Bronchial epithelial cell (primary cell): ENCODE measurements around the gene PRMT2. TPM values are rescaled to one million over a fixed set of nuclear protein-coding genes. Genes with fewer than 3 reads are reported as not detected.

ENCODE experiments used
- DNase-seq: peaks from one replicate; pipeline ENCODE4 v3.0.0-alpha.2; 2010; ENCODE audit warnings: low read depth
- FAIRE-seq: peaks from 2 replicates; lab custom pipeline; 2011; peaks lifted over from hg19 to GRCh38; lab: Jason Lieb, UNC
- H3K27me3 ChIP-seq: 2 replicates; pipeline ENCODE4 v1.5.1; 2011; ENCODE audit warnings: low read length; ENCODE audit not compliant: control insufficient read depth, insufficient read depth
- H3K36me3 ChIP-seq: 2 replicates; pipeline ENCODE4 v1.5.1; 2011; ENCODE audit warnings: low read length; ENCODE audit not compliant: control insufficient read depth, insufficient read depth
- H3K4me3 ChIP-seq: 2 replicates; pipeline ENCODE4 v1.5.1; 2011; ENCODE audit warnings: mild to moderate bottlenecking, low read depth, low read length, control low read depth
- CTCF ChIP-seq: IDR thresholded peaks from 2 replicates; pipeline ENCODE4 v1.5.1; 2011; ENCODE audit warnings: mild to moderate bottlenecking, moderate library complexity, low read length, control low read depth, inconsistent platforms; ENCODE audit not compliant: insufficient read depth, severe bottlenecking
- total RNA-seq: library from RNA; depleted of rRNA; stranded (reverse); fragments of >200 nt; gene quantifications from 2 replicates; pipeline ENCODE4 v1.2.1, GENCODE V29; 2014

PRMT2 gene
- total RNA-seq, 1 donor from 2014 or later, result 112 TPM

GRCh38 chr21:46639489-46640386 lies 4.3 kb downstream of the PRMT2 start:
- FAIRE-seq, result no peak
- DNase-seq, result peak; percentile 53
- peaks cover 16% of the 10 kb centered on the region for H3K36me3 ChIP-seq
- no peak overlapping the region for H3K4me3 ChIP-seq
- TF ChIP-seq CTCF, result peak; percentile 6
- H3K27me3 ChIP-seq, result no peaks in the 10 kb centered on the region

GRCh38 chr21:46641656-46642055 lies 6.2 kb downstream of the PRMT2 start:
- no peak for TF ChIP-seq CTCF
- Histone ChIP-seq H3K27me3 (no peaks in the 10 kb centered on the region), H3K36me3 (peaks cover 22% of the 10 kb centered on the region), H3K4me3 (no peak overlapping the region)
- FAIRE-seq, result no peak
- no peak for DNase-seq

GRCh38 chr21:46643379-46644177 lies 8.1 kb downstream of the PRMT2 start:
- Histone ChIP-seq H3K4me3 (no peak overlapping the region), H3K27me3 (no peaks in the 10 kb centered on the region), H3K36me3 (peaks cover 25% of the 10 kb centered on the region)
- no peak for TF ChIP-seq CTCF
- no peak for FAIRE-seq
- DNase-seq, result no peak

- FAIRE-seq, result no peak
- H3K36me3 ChIP-seq, result peaks cover 43% of the 10 kb centered on the region
- H3K27me3 ChIP-seq, result no peaks in the 10 kb centered on the region
- TF ChIP-seq CTCF, result no peak
- DNase-seq, result no peak
- H3K4me3 ChIP-seq, result no peak overlapping the region
These were observed 10.4 kb downstream of the PRMT2 start for GRCh38 chr21:46645840-46646239.

- H3K27me3 ChIP-seq, result no peaks in the 10 kb centered on the region
- DNase-seq, result no peak
- H3K36me3 ChIP-seq, result peaks cover 43% of the 10 kb centered on the region
- H3K4me3 ChIP-seq, result no peak overlapping the region
- no peak for TF ChIP-seq CTCF
- FAIRE-seq, result no peak
These were observed 11.2 kb downstream of the PRMT2 start for GRCh38 chr21:46646541-46647154.
